Omental fat pad (tissue), 4 donors: ENCODE data around the gene ELMO2. TPM values are rescaled to one million over a fixed set of nuclear protein-coding genes. Genes with fewer than 3 reads are reported as not detected.

Source experiments
- ATAC-seq: fragments of 150-250 bp; one replicate; pipeline ENCODE4 v1.9.1; 2016; ENCODE audit warnings: mild to moderate bottlenecking, moderate library complexity; ENCODE audit not compliant: low FRiP score
- DNase-seq: peaks from one replicate; pipeline ENCODE4 v3.0.0-alpha.2; 2019; ENCODE audit warnings: low spot score
- total RNA-seq, 4 donors: library from RNA; depleted of rRNA; stranded (reverse); fragments of >200 nt; gene quantifications; one replicate each; pipeline ENCODE4 v1.1.0, GENCODE V29; 2016
- TF ChIP-seq, protein P1 (sequence below), 3 donors: fragments of 450-650 bp; IDR thresholded peaks; one replicate each; pipeline ENCODE4 v1.5.1; 2016 to 2017; ENCODE audit warnings: antibody characterized with exemption in 3 of 3, mild to moderate bottlenecking in 3 of 3, moderate library complexity in 2 of 3

The ELMO2 gene
- total RNA-seq, 4 donors from 2014 or later, result 30.7 to 57.6 (median 47.4) TPM

DNA sequence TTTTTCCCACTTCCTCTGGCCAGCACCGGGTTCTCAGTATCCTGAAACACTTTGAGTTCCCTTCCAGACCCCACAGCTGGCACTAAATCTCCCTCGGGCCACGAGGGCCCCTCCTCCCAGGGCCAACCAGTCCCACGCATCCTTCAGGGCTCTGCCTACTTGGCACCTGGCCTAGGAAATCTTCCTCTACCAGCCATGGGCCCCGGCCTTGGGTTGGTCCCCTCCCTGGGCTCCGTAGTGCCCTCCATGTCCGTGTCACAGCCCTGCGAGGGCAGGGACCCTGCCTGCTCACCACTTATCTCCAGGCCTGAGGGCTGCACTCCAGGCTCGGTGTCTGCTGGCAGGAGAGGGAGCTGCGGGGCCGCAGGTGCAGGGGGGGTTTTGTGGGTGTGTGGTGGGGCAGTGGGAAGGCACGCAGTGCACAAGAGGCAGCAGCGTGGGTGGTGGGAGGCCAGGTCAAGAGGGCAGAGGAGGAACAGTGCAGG, 49.3 kb downstream of the ELMO2 start:
- TF ChIP-seq, protein P1, sequence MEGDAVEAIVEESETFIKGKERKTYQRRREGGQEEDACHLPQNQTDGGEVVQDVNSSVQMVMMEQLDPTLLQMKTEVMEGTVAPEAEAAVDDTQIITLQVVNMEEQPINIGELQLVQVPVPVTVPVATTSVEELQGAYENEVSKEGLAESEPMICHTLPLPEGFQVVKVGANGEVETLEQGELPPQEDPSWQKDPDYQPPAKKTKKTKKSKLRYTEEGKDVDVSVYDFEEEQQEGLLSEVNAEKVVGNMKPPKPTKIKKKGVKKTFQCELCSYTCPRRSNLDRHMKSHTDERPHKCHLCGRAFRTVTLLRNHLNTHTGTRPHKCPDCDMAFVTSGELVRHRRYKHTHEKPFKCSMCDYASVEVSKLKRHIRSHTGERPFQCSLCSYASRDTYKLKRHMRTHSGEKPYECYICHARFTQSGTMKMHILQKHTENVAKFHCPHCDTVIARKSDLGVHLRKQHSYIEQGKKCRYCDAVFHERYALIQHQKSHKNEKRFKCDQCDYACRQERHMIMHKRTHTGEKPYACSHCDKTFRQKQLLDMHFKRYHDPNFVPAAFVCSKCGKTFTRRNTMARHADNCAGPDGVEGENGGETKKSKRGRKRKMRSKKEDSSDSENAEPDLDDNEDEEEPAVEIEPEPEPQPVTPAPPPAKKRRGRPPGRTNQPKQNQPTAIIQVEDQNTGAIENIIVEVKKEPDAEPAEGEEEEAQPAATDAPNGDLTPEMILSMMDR (IDR thresholded peaks at IDR 0.05), result no peak
- DNase-seq, result no peak
- ATAC-seq, result no peak

DNA sequence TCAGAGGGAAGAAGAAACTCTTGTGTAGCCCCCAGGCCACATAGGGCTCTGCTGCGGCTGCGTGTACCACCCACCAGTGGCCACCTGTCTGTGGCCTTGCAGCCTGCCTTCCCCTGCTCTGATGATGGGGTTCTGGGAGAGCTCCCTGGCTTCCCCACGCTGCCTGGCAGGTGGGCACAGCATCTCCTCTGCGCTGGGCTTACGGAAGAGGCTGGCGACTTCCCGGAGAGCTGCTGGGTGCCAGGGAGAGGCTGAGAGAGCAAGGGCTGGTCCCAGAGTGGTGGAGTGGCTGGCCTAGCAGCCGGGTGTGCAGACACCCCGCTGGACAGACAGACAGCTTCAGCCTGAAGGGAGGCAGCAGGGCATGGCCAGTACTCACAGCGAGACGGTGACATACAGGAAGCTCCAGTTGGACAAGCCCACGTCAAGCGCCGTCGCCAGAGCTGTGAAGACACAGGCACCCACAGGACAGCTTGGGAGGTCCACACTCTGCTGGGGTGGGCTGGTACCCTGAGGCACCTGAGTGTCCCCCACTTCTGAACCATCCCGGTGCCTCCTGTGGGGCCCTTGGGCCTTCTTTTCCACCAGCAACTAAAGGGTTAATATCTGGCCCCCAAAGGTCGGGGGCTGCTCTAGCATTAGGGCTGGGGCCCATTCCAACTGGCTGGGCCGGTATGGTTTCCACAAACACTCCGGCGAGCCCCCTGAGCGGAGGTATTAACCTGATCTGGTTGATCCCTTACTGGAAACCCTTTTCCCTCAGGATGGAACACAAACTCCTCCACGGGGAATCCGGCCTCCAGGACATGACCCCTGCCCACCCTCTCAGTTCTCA, 50.0 kb downstream of the ELMO2 start:
- ATAC-seq, result no peak
- no peak for DNase-seq
- TF ChIP-seq, protein P1 (IDR thresholded peaks at IDR 0.05), result no peak

DNA sequence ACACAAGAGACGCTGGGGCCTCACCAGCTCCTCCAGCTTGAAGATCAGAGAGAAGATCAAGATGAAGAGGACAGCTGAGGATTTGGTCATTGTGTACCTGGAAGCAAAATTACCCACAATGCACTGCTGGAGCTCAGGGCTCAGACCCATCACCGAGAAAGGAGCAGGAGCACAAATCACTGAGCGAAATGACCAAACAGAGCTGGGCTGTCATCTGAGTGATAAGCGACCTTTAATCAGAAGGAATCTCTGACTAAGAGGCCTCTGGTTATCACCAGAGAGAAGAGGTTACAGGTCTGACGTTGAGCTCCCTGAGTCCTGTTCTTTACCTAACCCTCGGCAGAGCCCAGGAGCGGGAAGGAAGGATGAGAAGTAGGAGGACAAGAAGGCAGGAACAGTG, 50.6 kb downstream of the ELMO2 start:
- DNase-seq, result no peak
- ATAC-seq, result no peak
- TF ChIP-seq, protein P1 (IDR thresholded peaks at IDR 0.05), result no peak

DNA sequence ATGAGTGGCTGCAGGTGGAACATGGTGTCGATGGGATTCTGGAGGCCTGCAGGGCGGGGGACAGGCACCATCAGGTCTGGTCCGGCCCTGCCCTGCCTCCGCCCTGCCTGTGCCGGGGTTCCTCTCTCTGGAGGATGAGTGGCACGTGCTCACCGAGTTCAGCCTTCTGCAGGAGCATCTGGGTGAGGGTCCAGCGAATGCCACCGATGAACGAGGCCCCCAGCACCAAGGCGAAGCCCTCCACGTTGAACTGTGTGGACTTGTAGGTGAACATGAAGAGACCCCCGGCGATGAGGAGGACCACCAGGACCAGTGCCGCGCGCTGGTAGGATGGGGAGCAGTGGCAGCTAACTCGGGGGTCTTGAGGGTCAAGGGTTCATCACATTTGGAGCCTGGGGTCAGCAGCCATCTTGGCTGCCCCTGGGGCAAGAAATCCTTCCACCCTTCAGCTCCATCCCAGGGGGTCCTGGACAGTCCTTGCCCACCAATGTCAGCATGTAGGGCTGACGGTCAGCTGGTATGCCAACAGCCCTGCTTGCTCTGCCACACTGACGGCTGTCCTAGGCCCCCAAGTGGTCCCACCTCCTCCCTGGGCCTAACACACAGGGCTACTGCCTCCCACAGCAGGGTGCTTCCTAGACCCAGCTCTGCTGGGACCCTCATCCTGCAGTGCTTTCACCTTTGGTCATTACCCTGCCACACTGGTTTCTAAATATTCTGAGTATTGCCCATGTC, 51.3 kb downstream of the ELMO2 start:
- TF ChIP-seq, protein P1 (IDR thresholded peaks at IDR 0.05), result no peak
- DNase-seq (no peak), ATAC-seq (no peak)

DNA sequence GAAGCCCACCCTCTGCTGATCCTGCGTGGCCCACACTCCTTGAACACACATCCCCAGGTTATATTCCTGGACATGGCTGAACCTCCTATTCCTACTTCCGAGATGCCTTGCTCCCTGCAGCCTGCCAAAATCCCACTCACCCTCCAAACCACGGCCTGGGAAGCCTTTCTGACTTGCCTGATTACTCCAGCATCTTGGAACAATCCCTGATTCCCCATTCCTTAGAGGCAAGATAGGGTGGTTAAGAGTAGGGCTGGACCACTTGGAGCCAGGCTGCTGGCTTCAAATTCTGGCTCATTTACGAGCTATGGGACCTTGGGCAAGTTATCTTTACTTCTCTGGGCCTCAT, 52.2 kb downstream of the ELMO2 start:
- TF ChIP-seq, protein P1 (IDR thresholded peaks at IDR 0.05), result no peak
- ATAC-seq, result no peak
- DNase-seq, result no peak

DNA sequence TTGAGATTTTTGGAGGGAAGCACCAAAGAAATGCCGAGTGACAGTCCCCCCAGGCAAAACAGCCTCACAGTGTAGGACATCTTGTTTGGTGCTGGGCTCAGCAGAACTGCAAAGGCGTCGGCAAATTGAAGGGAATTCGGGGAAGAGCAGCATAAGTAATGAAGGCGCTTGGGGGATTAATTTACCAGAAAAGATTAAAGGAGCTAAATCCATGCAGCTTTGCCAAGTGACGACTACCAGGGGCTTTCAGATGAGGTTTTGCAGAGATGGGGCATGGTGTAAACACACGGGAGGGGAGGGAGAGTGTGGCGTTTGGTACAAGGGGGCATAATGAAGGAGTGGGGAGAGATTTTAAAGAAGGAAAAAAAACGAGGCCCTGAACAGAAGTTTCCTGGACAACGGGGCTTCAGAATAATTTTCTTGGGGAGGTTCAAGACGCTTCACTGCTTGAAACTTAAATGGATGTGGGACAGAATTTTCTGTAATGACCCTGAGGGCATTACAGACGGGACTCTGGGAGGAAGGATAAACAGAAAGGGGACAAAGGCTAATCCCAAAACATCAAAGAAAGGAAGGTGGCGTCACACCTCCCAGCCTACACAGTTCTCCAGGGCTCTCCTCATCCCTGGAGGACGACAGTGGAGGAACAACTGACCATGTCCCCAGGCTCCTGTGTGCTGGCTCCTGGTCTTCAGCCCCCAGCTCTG, 52.8 kb downstream of the ELMO2 start:
- DNase-seq (no peak), ATAC-seq (no peak)
- TF ChIP-seq, protein P1 (IDR thresholded peaks at IDR 0.05), result no peak
